Panc1 (cell line): ENCODE measurements around the gene STK32C. TPM values are rescaled to one million over a fixed set of nuclear protein-coding genes. Genes with fewer than 3 reads are reported as not detected.

Source experiments
- ATAC-seq: fragments of 200-7000 bp; cut with Tn5 transposase; 2 replicates; pipeline ENCODE4 v1.9.1; 2020; ENCODE audit warnings: mild to moderate bottlenecking, moderate library complexity
- BruUV-seq: library from RNA; stranded (reverse); fragments of 400-500 nt; replicated peaks from 2 replicates; lab custom pipeline; 2021; lab: Mats Ljungman, UMichigan
- CTCF ChIA-PET: fragments of 300-600 bp; sonication (Branson Sonifier 250); formaldehyde crosslinking; loops from one replicate; lab custom pipeline; 2022; ENCODE audit warnings: antibody characterized with exemption; lab: Charles Lee
- POLR2A ChIA-PET: fragments of 300-600 bp; sonication (Branson Sonifier 250); formaldehyde crosslinking; loops from one replicate; lab custom pipeline; 2022; ENCODE audit warnings: antibody characterized with exemption; lab: Charles Lee
- DNase-seq: peaks from one replicate; pipeline ENCODE4 v3.0.0-alpha.2; 2010; ENCODE audit warnings: low read depth, low spot score
- H3K27ac ChIP-seq: 2 replicates; pipeline ENCODE4 v1.5.1; 2011; ENCODE audit warnings: mild to moderate bottlenecking, low read length, inconsistent platforms
- H3K27me3 ChIP-seq: fragments of 200-500 bp; sonication (Bioruptor generic); 2 replicates; pipeline ENCODE4 v1.6.0; 2014; ENCODE audit warnings: low read length, inconsistent platforms; ENCODE audit not compliant: control insufficient read depth, insufficient read depth
- H3K36me3 ChIP-seq: fragments of 200-500 bp; sonication (Bioruptor generic); 2 replicates; pipeline ENCODE4 v1.5.1; 2014; ENCODE audit warnings: inconsistent platforms, mild to moderate bottlenecking, low read length, moderate library complexity; ENCODE audit not compliant: control insufficient read depth, insufficient read depth
- H3K4me1 ChIP-seq: 2 replicates; pipeline ENCODE4 v1.5.1; 2011; ENCODE audit warnings: inconsistent platforms, mild to moderate bottlenecking, low read length, moderate library complexity; ENCODE audit not compliant: control insufficient read depth, insufficient read depth
- H3K4me3 ChIP-seq, 2 experiments: 2 replicates each; pipeline ENCODE4 v1.5.1; 2011 to 2012; ENCODE audit warnings: low read depth in 2 of 2, low read length in 2 of 2, mild to moderate bottlenecking in 2 of 2, inconsistent platforms in 1 of 2, moderate library complexity in 1 of 2
- H3K9me3 ChIP-seq: fragments of 200-500 bp; sonication (Bioruptor generic); 2 replicates; pipeline ENCODE4 v1.5.1; 2014; ENCODE audit warnings: low read depth, mild to moderate bottlenecking, inconsistent platforms, low read length, moderate library complexity; ENCODE audit not compliant: control insufficient read depth, insufficient read depth
- CTCF ChIP-seq: fragments of 450-650 bp; IDR thresholded peaks from 2 replicates; pipeline ENCODE4 v1.5.1; 2017; ENCODE audit warnings: mild to moderate bottlenecking
- POLR2AphosphoS5 ChIP-seq: IDR thresholded peaks from 2 replicates; pipeline ENCODE4 v1.6.1; 2012; ENCODE audit warnings: mild to moderate bottlenecking, low read depth, low read length, moderate library complexity
- REST ChIP-seq, 2 experiments: IDR thresholded peaks; 2 replicates each; pipeline ENCODE4 v1.6.1; 2011 to 2012; ENCODE audit warnings: low read depth in 2 of 2, control low read depth in 1 of 2, low read length in 1 of 2, mild to moderate bottlenecking in 1 of 2, moderate library complexity in 1 of 2; ENCODE audit not compliant: insufficient read depth in 1 of 2
- SIN3A ChIP-seq: IDR thresholded peaks from 2 replicates; pipeline ENCODE4 v1.6.1; 2012; ENCODE audit warnings: low read depth, mild to moderate bottlenecking, low read length, moderate library complexity, borderline replicate concordance; ENCODE audit not compliant: insufficient read depth
- TCF7L2 ChIP-seq: IDR thresholded peaks from 2 replicates; pipeline ENCODE4 v1.6.1; 2011; ENCODE audit warnings: mild to moderate bottlenecking, low read depth, low read length, inconsistent platforms
- in situ Hi-C: cut with HindIII; loops from 2 replicates; pipeline ENCODE4 v1.10.0; 2016; ENCODE audit warnings: low sequenced_read_pairs, low pct_unique_long_range_greater_than_20kb
- intact Hi-C: fragments of 100-400 bp; cut with micrococcal nuclease; formaldehyde crosslinking; loops from one replicate; pipeline ENCODE4 v1.10.0; 2022; ENCODE audit not compliant: unreplicated experiment
- total RNA-seq: library from RNA; stranded (reverse); gene quantifications from one replicate; pipeline ENCODE4 v1.2.1, GENCODE V29; 2021; ENCODE audit not compliant: unreplicated experiment

Gene STK32C
- total RNA-seq, 1 experiment from 2014 or later = 53.7 TPM

- no TSS peak for BruUV-seq
- H3K27ac ChIP-seq = no peak overlapping the region
- in situ Hi-C loops (no loop called here), intact Hi-C loops (no loop called here)
- H3K4me1 ChIP-seq = peaks cover 1% of the 10 kb centered on the region
- ChIA-PET POLR2A (interaction anchor here (0.6 kb wide), 1 partner anchor 102 kb away, joined by 3 read pairs; no protein-coding TSS in a partner anchor), CTCF (no interaction called here)
- TF ChIP-seq CTCF (no peak), REST (IDR thresholded peaks at IDR 0.05; ENCODE audit: insufficient read depth in 1 of 2, low read depth in 2 of 2, low read length in 1 of 2) (no peak), SIN3A (no peak), POLR2AphosphoS5 (no peak), TCF7L2 (no peak)
- no peaks in the 10 kb centered on the region for H3K9me3 ChIP-seq
- H3K36me3 ChIP-seq = no peaks in the 10 kb centered on the region
- no peak overlapping the region for H3K4me3 ChIP-seq
- no peaks in the 10 kb centered on the region for H3K27me3 ChIP-seq
- ATAC-seq (no peak), DNase-seq (no peak)
Measured at GRCh38 chr10:132276179-132276675, 31.5 kb downstream of the STK32C start.

- CTCF ChIA-PET = no interaction called here
- DNase-seq (no peak), ATAC-seq (no peak)
- in situ Hi-C loops (no loop called here), intact Hi-C loops (no loop called here)
- H3K27me3 ChIP-seq = no peaks in the 10 kb centered on the region
- no TSS peak for BruUV-seq
- H3K9me3 ChIP-seq = no peaks in the 10 kb centered on the region
- no peaks in the 10 kb centered on the region for H3K36me3 ChIP-seq
- TF ChIP-seq SIN3A (no peak), CTCF (no peak), REST (IDR thresholded peaks at IDR 0.05; ENCODE audit: insufficient read depth in 1 of 2, low read depth in 2 of 2, low read length in 1 of 2) (no peak), POLR2AphosphoS5 (no peak), TCF7L2 (no peak)
- H3K4me1 ChIP-seq = peaks cover 7% of the 10 kb centered on the region
- no peak overlapping the region for H3K4me3 ChIP-seq
- POLR2A ChIA-PET = no interaction called here
- no peak overlapping the region for H3K27ac ChIP-seq
Measured at GRCh38 chr10:132275426-132276178, 32.1 kb downstream of the STK32C start.
